Suppressor macrophage treated with lipopolysaccharide for 1 hour (primary cell): ENCODE measurements around the gene GALNT7.
"Not testable (repeated sequence)": the region's sequence is repeated elsewhere in the genome, so short reads cannot be mapped to it uniquely, and the experiment has no call there.

Source experiments
- DNase-seq, 3 donors: peaks; one replicate each; pipeline ENCODE4 v3.0.0-alpha.2; 2020 to 2022

Gene GALNT7

GRCh38 chr4:173166491-173166890 is 2.1 kb upstream of the GALNT7 start:
- no peak for DNase-seq

GRCh38 chr4:173167758-173168395 is 734 bp upstream of the GALNT7 start:
- peak in 2 of 3 donors; percentile 32 to 47 for DNase-seq

GRCh38 chr4:173169178-173169427 is 492 bp downstream of the GALNT7 start:
- no peak for DNase-seq

GRCh38 chr4:173169428-173170181 is 994 bp downstream of the GALNT7 start:
- DNase-seq = peak; percentile 92 to 95 (median 92)

GRCh38 chr4:173170182-173170778 is 1.7 kb downstream of the GALNT7 start:
- DNase-seq = no peak

- DNase-seq = peak; percentile 48 to 60 (median 60)
Measured at GRCh38 chr4:173171098-173171497, 2.5 kb downstream of the GALNT7 start.

- DNase-seq = peak in 2 of 3 donors; percentile 29 to 37
Measured at GRCh38 chr4:173171987-173172386, 3.4 kb downstream of the GALNT7 start.

- DNase-seq = peak in 1 of 3 donors; percentile 39
Measured at GRCh38 chr4:173174184-173174583, 5.6 kb downstream of the GALNT7 start.

GRCh38 chr4:173174594-173175012 is 6.0 kb downstream of the GALNT7 start:
- DNase-seq = peak; percentile 68 to 81 (median 78)

GRCh38 chr4:173176010-173176409 is 7.4 kb downstream of the GALNT7 start:
- DNase-seq = no peak

GRCh38 chr4:173177232-173177631 is 8.6 kb downstream of the GALNT7 start:
- DNase-seq = no peak

- no peak for DNase-seq
Measured at GRCh38 chr4:173178144-173178543, 9.5 kb downstream of the GALNT7 start.

- peak in 2 of 3 donors; percentile 71 to 80 for DNase-seq
Measured at GRCh38 chr4:173181848-173182247, 13.2 kb downstream of the GALNT7 start.

- peak in 2 of 3 donors; percentile 21 to 41 for DNase-seq
Measured at GRCh38 chr4:173182403-173182802, 13.8 kb downstream of the GALNT7 start.

- not testable (repeated sequence) for DNase-seq
Measured at GRCh38 chr4:173183659-173184247, 15.1 kb downstream of the GALNT7 start.

GRCh38 chr4:173185847-173186510 is 17.4 kb downstream of the GALNT7 start:
- peak; percentile 47 to 77 (median 70) for DNase-seq

- DNase-seq = no peak
Measured at GRCh38 chr4:173187732-173188131, 19.1 kb downstream of the GALNT7 start.

- DNase-seq = no peak
Measured at GRCh38 chr4:173188648-173189047, 20.0 kb downstream of the GALNT7 start.

- DNase-seq = no peak
Measured at GRCh38 chr4:173189117-173189693, 20.6 kb downstream of the GALNT7 start.

- no peak for DNase-seq
Measured at GRCh38 chr4:173191623-173192041, 23.0 kb downstream of the GALNT7 start.

GRCh38 chr4:173192375-173193162 is 24.0 kb downstream of the GALNT7 start:
- no peak for DNase-seq

- no peak for DNase-seq
Measured at GRCh38 chr4:173194157-173194556, 25.5 kb downstream of the GALNT7 start.
